Loucy (cell line): Measurements from ENCODE around the gene DLL4.

Experiments used
- H2AFZ ChIP-seq: fragments of 200-600 bp; sonication (generic); 2 replicates; pipeline ENCODE4 v1.6.0; 2016; ENCODE audit warnings: antibody characterized with exemption, mild to moderate bottlenecking, low read length, moderate library complexity
- H3F3A ChIP-seq: fragments of 200-600 bp; 2 replicates; pipeline ENCODE4 v1.6.0; 2016; ENCODE audit warnings: antibody characterized with exemption, low read depth, mild to moderate bottlenecking
- H3K27me3 ChIP-seq: fragments of 200-600 bp; sonication (generic); 2 replicates; pipeline ENCODE4 v1.6.1; 2014; ENCODE audit warnings: low read length, mild to moderate bottlenecking; ENCODE audit not compliant: insufficient read depth, poor library complexity, severe bottlenecking
- H3K36me3 ChIP-seq: fragments of 200-600 bp; sonication (generic); 2 replicates; pipeline ENCODE4 v1.6.1; 2016; ENCODE audit warnings: low read length; ENCODE audit not compliant: insufficient read depth
- H3K4me1 ChIP-seq: fragments of 200-600 bp; sonication (generic); 2 replicates; pipeline ENCODE4 v1.5.1; 2014; ENCODE audit warnings: low read length, mild to moderate bottlenecking; ENCODE audit not compliant: insufficient read depth, poor library complexity, severe bottlenecking
- H3K4me2 ChIP-seq: fragments of 200-600 bp; sonication (generic); 2 replicates; pipeline ENCODE4 v1.6.0; 2014; ENCODE audit warnings: antibody characterized with exemption, low read length, low read depth, mild to moderate bottlenecking; ENCODE audit not compliant: poor library complexity, severe bottlenecking
- H3K4me3 ChIP-seq: fragments of 200-600 bp; sonication (generic); 2 replicates; pipeline ENCODE4 v1.5.1; 2014; ENCODE audit warnings: low read length, mild to moderate bottlenecking, mixed read lengths; ENCODE audit not compliant: poor library complexity, severe bottlenecking
- H3K79me2 ChIP-seq: fragments of 200-600 bp; sonication (generic); 2 replicates; pipeline ENCODE4 v1.6.1; 2014; ENCODE audit warnings: low read length; ENCODE audit not compliant: insufficient read depth
- H3K9ac ChIP-seq: fragments of 200-600 bp; sonication (generic); 2 replicates; pipeline ENCODE4 v1.6.0; 2014; ENCODE audit warnings: mild to moderate bottlenecking, low read depth, low read length, moderate library complexity; ENCODE audit not compliant: poor library complexity, severe bottlenecking
- H3K9me2 ChIP-seq: fragments of 200-600 bp; sonication (generic); replicated peaks from 2 replicates; pipeline ENCODE4 v1.6.1; 2016; ENCODE audit warnings: low read depth, low read length, mixed read lengths
- H3K9me3 ChIP-seq: fragments of 200-600 bp; sonication (generic); 2 replicates; pipeline ENCODE4 v1.6.1; 2014; ENCODE audit warnings: mild to moderate bottlenecking, antibody characterized with exemption, low read length, low read depth; ENCODE audit not compliant: insufficient read depth
- H4K20me1 ChIP-seq: fragments of 200-600 bp; sonication (generic); 2 replicates; pipeline ENCODE4 v1.6.0; 2014; ENCODE audit warnings: antibody characterized with exemption, low read length, mild to moderate bottlenecking; ENCODE audit not compliant: insufficient read depth, poor library complexity, severe bottlenecking
- EZH2phosphoT487 ChIP-seq: fragments of 200-600 bp; IDR thresholded peaks from 2 replicates; pipeline ENCODE4 v1.6.1; 2018; ENCODE audit warnings: antibody characterized with exemption, mild to moderate bottlenecking, moderate library complexity, borderline replicate concordance
- TF ChIP-seq, protein P1 (sequence below): fragments of 200-600 bp; sonication (generic); conservative IDR thresholded peaks from 2 replicates; pipeline ENCODE4 v1.5.1; 2014; ENCODE audit warnings: mild to moderate bottlenecking, antibody characterized with exemption, low read length

Gene DLL4

DNA sequence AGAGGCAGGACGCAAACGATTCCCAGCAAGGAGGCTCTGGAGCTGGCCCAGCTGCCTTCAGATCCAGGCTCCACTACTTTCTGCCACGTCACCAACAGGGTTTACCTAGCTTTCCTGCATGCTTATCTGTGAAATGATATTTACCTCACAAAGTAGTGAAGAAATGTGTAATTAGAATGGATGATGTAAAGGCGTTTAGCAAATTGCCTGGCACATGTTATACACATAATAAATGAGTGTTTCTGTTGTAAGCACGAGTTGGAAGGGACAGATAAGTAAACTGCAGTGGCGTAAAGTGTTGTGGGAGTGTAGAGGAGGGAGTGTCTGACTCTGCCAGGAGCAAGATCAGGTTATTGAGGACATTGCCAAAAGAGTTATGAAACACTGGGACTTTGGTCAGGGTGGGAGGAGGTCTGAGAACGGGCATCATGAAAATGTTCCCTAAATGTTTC lies 20.6 kb downstream of the DLL4 start:
- Histone ChIP-seq H3K9me2 (no peaks in the 10 kb centered on the region), H3K4me1 (no peaks in the 10 kb centered on the region), H3F3A (no peaks in the 10 kb centered on the region), H3K9me3 (no peaks in the 10 kb centered on the region), H3K4me2 (no peak overlapping the region), H2AFZ (no peak overlapping the region), H3K27me3 (no peaks in the 10 kb centered on the region), H3K36me3 (no peaks in the 10 kb centered on the region), H4K20me1 (no peaks in the 10 kb centered on the region), H3K79me2 (no peaks in the 10 kb centered on the region), H3K4me3 (no peak overlapping the region), H3K9ac (no peak overlapping the region)
- no peak for TF ChIP-seq EZH2phosphoT487
- TF ChIP-seq, protein P1, sequence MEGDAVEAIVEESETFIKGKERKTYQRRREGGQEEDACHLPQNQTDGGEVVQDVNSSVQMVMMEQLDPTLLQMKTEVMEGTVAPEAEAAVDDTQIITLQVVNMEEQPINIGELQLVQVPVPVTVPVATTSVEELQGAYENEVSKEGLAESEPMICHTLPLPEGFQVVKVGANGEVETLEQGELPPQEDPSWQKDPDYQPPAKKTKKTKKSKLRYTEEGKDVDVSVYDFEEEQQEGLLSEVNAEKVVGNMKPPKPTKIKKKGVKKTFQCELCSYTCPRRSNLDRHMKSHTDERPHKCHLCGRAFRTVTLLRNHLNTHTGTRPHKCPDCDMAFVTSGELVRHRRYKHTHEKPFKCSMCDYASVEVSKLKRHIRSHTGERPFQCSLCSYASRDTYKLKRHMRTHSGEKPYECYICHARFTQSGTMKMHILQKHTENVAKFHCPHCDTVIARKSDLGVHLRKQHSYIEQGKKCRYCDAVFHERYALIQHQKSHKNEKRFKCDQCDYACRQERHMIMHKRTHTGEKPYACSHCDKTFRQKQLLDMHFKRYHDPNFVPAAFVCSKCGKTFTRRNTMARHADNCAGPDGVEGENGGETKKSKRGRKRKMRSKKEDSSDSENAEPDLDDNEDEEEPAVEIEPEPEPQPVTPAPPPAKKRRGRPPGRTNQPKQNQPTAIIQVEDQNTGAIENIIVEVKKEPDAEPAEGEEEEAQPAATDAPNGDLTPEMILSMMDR = no peak

DNA sequence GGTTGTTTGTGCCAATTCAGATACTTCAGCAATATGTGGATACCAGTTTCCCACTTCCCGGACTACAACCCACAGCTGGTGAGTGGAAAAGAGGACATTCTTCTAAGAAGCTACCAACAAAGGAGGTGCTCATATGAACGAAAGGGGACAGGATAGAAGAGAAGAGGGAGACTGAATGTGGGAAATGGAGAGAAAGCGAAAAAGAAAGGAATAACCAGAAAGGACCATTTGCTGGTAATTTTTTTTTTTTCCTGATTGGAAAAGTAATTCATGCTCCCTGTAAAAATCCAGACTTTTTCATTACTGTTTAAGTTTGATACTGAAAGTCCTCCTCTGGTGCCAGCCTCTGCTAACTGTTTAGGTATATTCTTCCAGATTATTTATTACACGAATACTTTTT lies 22.6 kb downstream of the DLL4 start:
- H3K79me2 ChIP-seq = no peaks in the 10 kb centered on the region
- TF ChIP-seq EZH2phosphoT487 = no peak
- TF ChIP-seq, protein P1 = no peak
- H3K4me2 ChIP-seq = no peak overlapping the region
- H4K20me1 ChIP-seq = no peaks in the 10 kb centered on the region
- H3F3A ChIP-seq = no peaks in the 10 kb centered on the region
- no peaks in the 10 kb centered on the region for H3K27me3 ChIP-seq
- H3K9me3 ChIP-seq = no peaks in the 10 kb centered on the region
- no peaks in the 10 kb centered on the region for H3K4me1 ChIP-seq
- no peaks in the 10 kb centered on the region for H3K9me2 ChIP-seq
- H3K4me3 ChIP-seq = no peak overlapping the region
- no peak overlapping the region for H2AFZ ChIP-seq
- no peak overlapping the region for H3K9ac ChIP-seq
- H3K36me3 ChIP-seq = no peaks in the 10 kb centered on the region

DNA sequence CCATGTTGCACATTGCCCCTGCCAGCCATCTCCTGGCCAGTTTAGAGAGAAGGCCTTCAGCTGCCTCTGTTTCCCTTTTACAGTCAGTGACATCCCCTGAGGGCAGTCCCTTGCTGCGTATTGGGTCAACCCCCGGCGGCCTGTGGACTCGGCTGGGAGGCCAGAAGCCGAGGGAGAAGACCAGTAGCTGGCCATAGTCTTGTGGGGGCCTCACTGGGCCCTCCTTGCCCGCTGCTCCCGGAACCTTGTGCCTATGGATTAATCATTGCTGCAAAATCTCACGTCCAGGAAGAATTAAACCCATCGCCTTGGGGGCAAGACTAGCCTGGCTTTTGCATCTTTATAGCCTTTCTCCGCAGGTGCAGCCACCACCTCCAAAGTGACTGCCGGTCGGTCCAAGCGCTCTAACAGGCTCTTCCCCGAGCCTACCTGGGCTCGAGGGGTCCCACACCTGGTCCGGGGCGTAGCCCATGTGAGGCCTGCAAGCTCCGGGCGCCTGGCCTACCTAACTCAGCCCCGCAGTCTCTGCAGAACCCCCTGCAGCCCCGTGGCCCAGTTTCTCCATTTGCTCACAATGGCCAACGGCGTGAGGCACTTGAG lies 23.3 kb downstream of the DLL4 start:
- TF ChIP-seq EZH2phosphoT487 = no peak
- TF ChIP-seq, protein P1 = no peak
- Histone ChIP-seq H3K9ac (no peak overlapping the region), H3K4me1 (no peaks in the 10 kb centered on the region), H2AFZ (no peak overlapping the region; the same call in 1 of the 2 replicates), H3K9me3 (no peaks in the 10 kb centered on the region), H3K36me3 (no peaks in the 10 kb centered on the region), H3F3A (no peaks in the 10 kb centered on the region), H3K4me3 (no peak overlapping the region), H3K9me2 (no peaks in the 10 kb centered on the region), H3K79me2 (no peaks in the 10 kb centered on the region), H3K27me3 (no peaks in the 10 kb centered on the region), H4K20me1 (no peaks in the 10 kb centered on the region), H3K4me2 (no peak overlapping the region)
